HG03342 (cell line): Measurements from ENCODE around the gene FCMR.

Experiments
- ATAC-seq: cut with Tn5 transposase; IDR thresholded peaks from one replicate; pipeline ENCODE4 v1.9.1; 2021; ENCODE audit warnings: mild to moderate bottlenecking, moderate library complexity; ENCODE audit not compliant: unreplicated experiment

FCMR gene

GRCh38 chr1:206951318-206952100 is 29.8 kb upstream of the FCMR start:
- peak; percentile 36 for ATAC-seq

GRCh38 chr1:206949641-206950040 is 27.9 kb upstream of the FCMR start:
- ATAC-seq, result no peak

- no peak for ATAC-seq
Measured at GRCh38 chr1:206949208-206949607, 27.5 kb upstream of the FCMR start.

GRCh38 chr1:206947255-206947654 is 25.5 kb upstream of the FCMR start:
- ATAC-seq, result no peak

- no peak for ATAC-seq
Measured at GRCh38 chr1:206946261-206946660, 24.5 kb upstream of the FCMR start, which contains the start of gene PIGR. Gene PIGR (minus strand): TSS chr1:206946466. CDS start chr1:206940531, 5,935 bp downstream.

GRCh38 chr1:206945779-206946178 is 24.0 kb upstream of the FCMR start:
- no peak for ATAC-seq

GRCh38 chr1:206944703-206945102 is 23.0 kb upstream of the FCMR start:
- ATAC-seq, result no peak

GRCh38 chr1:206941766-206942418 is 20.2 kb upstream of the FCMR start:
- no peak for ATAC-seq

- no peak for ATAC-seq
Measured at GRCh38 chr1:206940588-206940936, 18.8 kb upstream of the FCMR start.

- ATAC-seq, result no peak
Measured at GRCh38 chr1:206939841-206940587, 18.3 kb upstream of the FCMR start.

- ATAC-seq, result no peak
Measured at GRCh38 chr1:206939131-206939530, 17.4 kb upstream of the FCMR start.

GRCh38 chr1:206937425-206937824 is 15.7 kb upstream of the FCMR start:
- no peak for ATAC-seq

GRCh38 chr1:206935491-206936067 is 13.8 kb upstream of the FCMR start:
- ATAC-seq, result no peak

GRCh38 chr1:206933333-206933945 is 11.7 kb upstream of the FCMR start:
- ATAC-seq, result no peak

- no peak for ATAC-seq
Measured at GRCh38 chr1:206932177-206932576, 10.4 kb upstream of the FCMR start.

GRCh38 chr1:206931709-206932108 is 10.0 kb upstream of the FCMR start:
- ATAC-seq, result no peak

GRCh38 chr1:206930210-206930798 is 8.6 kb upstream of the FCMR start:
- peak; percentile 54 for ATAC-seq

- ATAC-seq, result no peak
Measured at GRCh38 chr1:206929524-206929923, 7.8 kb upstream of the FCMR start.

GRCh38 chr1:206926286-206926685 is 4.5 kb upstream of the FCMR start:
- ATAC-seq, result no peak

GRCh38 chr1:206925106-206925736 is 3.5 kb upstream of the FCMR start:
- peak; percentile 72 for ATAC-seq
